ENCODE results near the gene DHDH. TPM values are rescaled to one million over a fixed set of nuclear protein-coding genes. Genes with fewer than 3 reads are reported as not detected.

Gene DHDH
- total and polyA plus RNA-seq, 2 of the 13 experiments (the other 11 are each of a cell fraction or from before 2014, with no cell fraction given), result 0.13 to 0.91 TPM

DNA sequence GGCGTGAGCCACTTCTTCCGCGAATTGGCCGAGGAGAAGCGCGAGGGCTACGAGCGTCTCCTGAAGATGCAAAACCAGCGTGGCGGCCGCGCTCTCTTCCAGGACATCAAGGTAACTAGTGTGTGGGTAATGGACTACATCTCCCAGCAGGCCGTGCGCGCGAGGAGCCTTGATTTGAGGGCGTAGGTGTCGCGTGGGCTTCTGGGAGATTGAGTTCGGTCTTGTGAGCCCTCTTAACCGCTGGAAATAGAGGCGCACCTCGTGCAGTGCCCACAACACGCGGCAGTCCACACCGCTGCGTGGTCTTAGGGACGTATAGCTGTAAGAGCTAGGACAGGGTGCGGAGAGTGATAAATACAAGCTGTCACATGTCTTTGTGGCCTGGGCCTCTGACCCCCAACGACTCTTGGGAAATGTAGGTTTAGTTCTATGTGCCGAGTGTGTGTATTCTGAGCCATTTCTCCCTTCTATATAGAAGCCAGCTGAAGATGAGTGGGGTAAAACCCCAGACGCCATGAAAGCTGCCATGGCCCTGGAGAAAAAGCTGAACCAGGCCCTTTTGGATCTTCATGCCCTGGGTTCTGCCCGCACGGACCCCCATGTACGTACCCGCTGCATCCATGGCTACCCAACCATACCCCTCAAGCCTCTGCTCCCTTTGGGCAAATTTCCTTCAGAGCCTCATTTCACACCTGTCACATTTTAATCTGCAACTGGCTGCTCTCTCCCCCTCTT, 32.5 kb downstream of the DHDH start (continued):
- TF ChIP-seq ZNF337 (CRISPR knock-in tag; IDR thresholded peaks at IDR 0.05; ENCODE audit: borderline replicate concordance, low read depth) (0 out of 2 replicates have a peak, but pooled peaks have one; percentile 70), ZFP36 (IDR thresholded peaks at IDR 0.05; ENCODE audit: borderline replicate concordance, low read depth, low read length, partially characterized antibody) (no peak), HHEX (CRISPR knock-in tag; IDR thresholded peaks at IDR 0.05) (no peak), SMC3 (IDR thresholded peaks at IDR 0.05; ENCODE audit: low read length) (no peak), HNRNPUL1 (IDR thresholded peaks at IDR 0.05; ENCODE audit: low read depth, low read length) (no peak), CENPT (CRISPR knock-in tag; IDR thresholded peaks at IDR 0.05; ENCODE audit: low read depth) (no peak), TAF15 (IDR thresholded peaks at IDR 0.05; ENCODE audit: low read depth, low read length, poor library complexity, severe bottlenecking) (no peak), GATAD1 (CRISPR knock-in tag; IDR thresholded peaks at IDR 0.05) (peak; percentile 22; the same call in 1 of the 2 replicates), SRSF4 (IDR thresholded peaks at IDR 0.05; ENCODE audit: low read depth, low read length, poor library complexity, severe bottlenecking) (peak; percentile 65), ZNF570 (CRISPR knock-in tag; IDR thresholded peaks at IDR 0.05; ENCODE audit: borderline replicate concordance) (no peak), DNMT1 (CRISPR knock-in tag; IDR thresholded peaks at IDR 0.05) (no peak), HNRNPH1 (optimal IDR thresholded peaks at IDR 0.05; ENCODE audit: low read depth, low read length) (no peak), ZNF703 (CRISPR knock-in tag; IDR thresholded peaks at IDR 0.05; ENCODE audit: borderline replicate concordance) (no peak; the same call in 1 of the 2 replicates), RXRB (CRISPR knock-in tag; IDR thresholded peaks at IDR 0.05; ENCODE audit: borderline replicate concordance) (no peak), THAP11 (CRISPR knock-in tag; IDR thresholded peaks at IDR 0.05) (peak; percentile 97), ZNF550 (CRISPR knock-in tag; IDR thresholded peaks at IDR 0.05; ENCODE audit: borderline replicate concordance) (no peak), JUND (CRISPR knock-in tag; IDR thresholded peaks at IDR 0.05) (no peak), SNAI1 (CRISPR knock-in tag; IDR thresholded peaks at IDR 0.05; ENCODE audit: borderline replicate concordance) (no peak), HDAC1 (CRISPR knock-in tag; IDR thresholded peaks at IDR 0.05) (no peak; the same call in 1 of the 2 replicates), ARHGAP35 (CRISPR knock-in tag; IDR thresholded peaks at IDR 0.05; ENCODE audit: borderline replicate concordance) (no peak), EHMT2 (IDR thresholded peaks at IDR 0.05; ENCODE audit: borderline replicate concordance, low read depth, low read length) (no peak), EED (CRISPR knock-in tag; IDR thresholded peaks at IDR 0.05) (no peak), ZNF3 (CRISPR knock-in tag; IDR thresholded peaks at IDR 0.05) (no peak), ZFP37 (CRISPR knock-in tag; IDR thresholded peaks at IDR 0.05; ENCODE audit: borderline replicate concordance) (no peak), ZMAT3 (CRISPR knock-in tag; conservative IDR thresholded peaks at IDR 0.05) (no peak)
- TF ChIP-seq, protein P1, sequence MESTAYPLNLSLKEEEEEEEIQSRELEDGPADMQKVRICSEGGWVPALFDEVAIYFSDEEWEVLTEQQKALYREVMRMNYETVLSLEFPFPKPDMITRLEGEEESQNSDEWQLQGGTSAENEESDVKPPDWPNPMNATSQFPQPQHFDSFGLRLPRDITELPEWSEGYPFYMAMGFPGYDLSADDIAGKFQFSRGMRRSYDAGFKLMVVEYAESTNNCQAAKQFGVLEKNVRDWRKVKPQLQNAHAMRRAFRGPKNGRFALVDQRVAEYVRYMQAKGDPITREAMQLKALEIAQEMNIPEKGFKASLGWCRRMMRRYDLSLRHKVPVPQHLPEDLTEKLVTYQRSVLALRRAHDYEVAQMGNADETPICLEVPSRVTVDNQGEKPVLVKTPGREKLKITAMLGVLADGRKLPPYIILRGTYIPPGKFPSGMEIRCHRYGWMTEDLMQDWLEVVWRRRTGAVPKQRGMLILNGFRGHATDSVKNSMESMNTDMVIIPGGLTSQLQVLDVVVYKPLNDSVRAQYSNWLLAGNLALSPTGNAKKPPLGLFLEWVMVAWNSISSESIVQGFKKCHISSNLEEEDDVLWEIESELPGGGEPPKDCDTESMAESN (CRISPR knock-in tag; conservative IDR thresholded peaks at IDR 0.05), result no peak
- TF ChIP-seq, protein P2, sequence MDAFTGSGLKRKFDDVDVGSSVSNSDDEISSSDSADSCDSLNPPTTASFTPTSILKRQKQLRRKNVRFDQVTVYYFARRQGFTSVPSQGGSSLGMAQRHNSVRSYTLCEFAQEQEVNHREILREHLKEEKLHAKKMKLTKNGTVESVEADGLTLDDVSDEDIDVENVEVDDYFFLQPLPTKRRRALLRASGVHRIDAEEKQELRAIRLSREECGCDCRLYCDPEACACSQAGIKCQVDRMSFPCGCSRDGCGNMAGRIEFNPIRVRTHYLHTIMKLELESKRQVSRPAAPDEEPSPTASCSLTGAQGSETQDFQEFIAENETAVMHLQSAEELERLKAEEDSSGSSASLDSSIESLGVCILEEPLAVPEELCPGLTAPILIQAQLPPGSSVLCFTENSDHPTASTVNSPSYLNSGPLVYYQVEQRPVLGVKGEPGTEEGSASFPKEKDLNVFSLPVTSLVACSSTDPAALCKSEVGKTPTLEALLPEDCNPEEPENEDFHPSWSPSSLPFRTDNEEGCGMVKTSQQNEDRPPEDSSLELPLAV (CRISPR knock-in tag; conservative IDR thresholded peaks at IDR 0.05; ENCODE audit: low read depth), result no peak
